Measurements from ENCODE around the gene C1orf21. TPM values are rescaled to one million over a fixed set of nuclear protein-coding genes. Genes with fewer than 3 reads are reported as not detected.
"Not testable (repeated sequence)": the region's sequence is repeated elsewhere in the genome, so short reads cannot be mapped to it uniquely, and the experiment has no call there.

Gene C1orf21, protein sequence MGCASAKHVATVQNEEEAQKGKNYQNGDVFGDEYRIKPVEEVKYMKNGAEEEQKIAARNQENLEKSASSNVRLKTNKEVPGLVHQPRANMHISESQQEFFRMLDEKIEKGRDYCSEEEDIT
- total RNA-seq (100 to 1,000 TPM in 3 of 9 donors, 10 to 100 TPM in 6; 23.2 to 177 (median 88.1) TPM), polyA plus RNA-seq (100 to 1,000 TPM in 1 of 3 donors, 10 to 100 TPM in 2; 50.1 to 168 (median 56.1) TPM)
- long read RNA-seq, donor 1, full-length matches to known transcripts: 9 of 9 reads
- long read RNA-seq, donor 1, partial matches to known transcripts: 0 of 9 reads
- long read RNA-seq, donor 1, other reads (novel, unspliced or antisense): 0 of 9 reads
- long read RNA-seq, donor 2, full-length matches to known transcripts: 8 of 8 reads
- long read RNA-seq, donor 2, partial matches to known transcripts: 0 of 8 reads
- long read RNA-seq, donor 2, other reads (novel, unspliced or antisense): 0 of 8 reads
- long read RNA-seq, donor 3, full-length matches to known transcripts: 17 of 27 reads
- long read RNA-seq, donor 3, partial matches to known transcripts: 10 of 27 reads
- long read RNA-seq, donor 3, other reads (novel, unspliced or antisense): 0 of 27 reads
- long read RNA-seq, donor 4, full-length matches to known transcripts: 26 of 42 reads
- long read RNA-seq, donor 4, partial matches to known transcripts: 7 of 42 reads
- long read RNA-seq, donor 4, other reads (novel, unspliced or antisense): 9 of 42 reads
- long read RNA-seq, donor 5, full-length matches to known transcripts: 187 of 206 reads
- long read RNA-seq, donor 5, partial matches to known transcripts: 2 of 206 reads
- long read RNA-seq, donor 5, other reads (novel, unspliced or antisense): 17 of 206 reads
- long read RNA-seq, donor 6, full-length matches to known transcripts: 25 of 43 reads
- long read RNA-seq, donor 6, partial matches to known transcripts: 13 of 43 reads
- long read RNA-seq, donor 6, other reads (novel, unspliced or antisense): 5 of 43 reads
- long read RNA-seq, donor 7, full-length matches to known transcripts: 10 of 10 reads
- long read RNA-seq, donor 7, partial matches to known transcripts: 0 of 10 reads
- long read RNA-seq, donor 7, other reads (novel, unspliced or antisense): 0 of 10 reads
- long read RNA-seq, donor 8, full-length matches to known transcripts: 12 of 12 reads
- long read RNA-seq, donor 8, partial matches to known transcripts: 0 of 12 reads
- long read RNA-seq, donor 8, other reads (novel, unspliced or antisense): 0 of 12 reads
- long read RNA-seq, donor 9, full-length matches to known transcripts: 7 of 7 reads
- long read RNA-seq, donor 9, partial matches to known transcripts: 0 of 7 reads
- long read RNA-seq, donor 9, other reads (novel, unspliced or antisense): 0 of 7 reads
- long read RNA-seq, donor 10, full-length matches to known transcripts: 3 of 3 reads
- long read RNA-seq, donor 10, partial matches to known transcripts: 0 of 3 reads
- long read RNA-seq, donor 10, other reads (novel, unspliced or antisense): 0 of 3 reads

DNA sequence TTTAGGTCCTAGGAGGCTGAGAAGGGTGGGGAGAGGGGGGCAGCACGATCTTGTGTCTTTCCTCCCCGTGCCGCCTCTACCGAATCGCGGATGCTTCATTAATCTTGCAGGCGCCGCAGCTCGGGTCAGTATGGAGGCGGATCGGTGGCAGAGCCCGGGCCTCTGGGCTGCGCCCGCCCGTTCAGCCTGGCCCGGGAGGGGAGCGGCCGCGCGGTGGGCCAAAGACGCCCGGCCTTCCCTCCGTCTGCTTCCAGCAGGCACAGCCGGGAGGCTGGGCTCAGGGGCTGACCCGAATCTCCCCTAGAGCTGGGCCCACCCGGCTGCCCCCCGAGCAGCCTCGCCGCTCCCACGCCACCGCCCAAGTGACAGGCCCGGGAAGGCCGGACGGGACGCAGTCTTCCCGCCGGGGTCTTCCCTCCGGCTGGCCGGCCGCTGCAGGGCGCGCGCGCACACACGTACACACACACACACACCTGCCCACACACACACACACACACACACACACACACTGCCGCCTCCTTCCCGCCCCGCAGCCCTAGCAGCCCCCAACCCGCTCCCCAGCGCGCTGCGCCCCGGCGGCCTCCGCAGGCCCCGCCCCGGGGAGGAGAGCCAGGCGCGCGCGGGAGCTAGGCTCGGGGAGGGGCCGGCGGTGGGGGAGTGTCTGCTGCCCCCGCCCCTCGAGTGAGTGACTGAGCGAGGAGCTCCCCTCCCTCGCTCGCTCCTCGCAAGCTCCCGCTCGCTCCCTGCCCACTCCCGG is at the start of gene C1orf21:
Gene C1orf21, plus strand, starts transcription at position 718 of the 757 bp plus-strand sequence. CDS start 90,481 bp downstream, outside the sequence.
- peak; percentile 88 to 93 (median 91) for DNase-seq
- H3K4me3 ChIP-seq: peak within 1 kb of the TSS; percentile 70 to 96 (median 76)
- H3K27me3 ChIP-seq: no peaks in the 10 kb centered on the region
- peaks cover 27 to 28% of the 10 kb centered on the region in 2 donors for H3K4me1 ChIP-seq (replicated peaks in 1 of 2)
- TF ChIP-seq POLR2A (IDR thresholded peaks at IDR 0.05): peak in 1 of 2 donors; percentile 48
- TF ChIP-seq, protein P1, sequence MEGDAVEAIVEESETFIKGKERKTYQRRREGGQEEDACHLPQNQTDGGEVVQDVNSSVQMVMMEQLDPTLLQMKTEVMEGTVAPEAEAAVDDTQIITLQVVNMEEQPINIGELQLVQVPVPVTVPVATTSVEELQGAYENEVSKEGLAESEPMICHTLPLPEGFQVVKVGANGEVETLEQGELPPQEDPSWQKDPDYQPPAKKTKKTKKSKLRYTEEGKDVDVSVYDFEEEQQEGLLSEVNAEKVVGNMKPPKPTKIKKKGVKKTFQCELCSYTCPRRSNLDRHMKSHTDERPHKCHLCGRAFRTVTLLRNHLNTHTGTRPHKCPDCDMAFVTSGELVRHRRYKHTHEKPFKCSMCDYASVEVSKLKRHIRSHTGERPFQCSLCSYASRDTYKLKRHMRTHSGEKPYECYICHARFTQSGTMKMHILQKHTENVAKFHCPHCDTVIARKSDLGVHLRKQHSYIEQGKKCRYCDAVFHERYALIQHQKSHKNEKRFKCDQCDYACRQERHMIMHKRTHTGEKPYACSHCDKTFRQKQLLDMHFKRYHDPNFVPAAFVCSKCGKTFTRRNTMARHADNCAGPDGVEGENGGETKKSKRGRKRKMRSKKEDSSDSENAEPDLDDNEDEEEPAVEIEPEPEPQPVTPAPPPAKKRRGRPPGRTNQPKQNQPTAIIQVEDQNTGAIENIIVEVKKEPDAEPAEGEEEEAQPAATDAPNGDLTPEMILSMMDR (IDR thresholded peaks at IDR 0.05): no peak
- 0 to 1% (median 0%) methylated on average over 18 to 71 of the region's 73 CpGs; no CpG with 5 or more reads in 1 of the 4 donors for WGBS, 4 donors
- H3K36me3 ChIP-seq (replicated peaks in 1 of 2): no peaks in the 10 kb centered on the region
- intact Hi-C loops (cut with DNase I): loop anchor here (10.0 kb wide), 1 partner anchor 278 kb away; no protein-coding TSS in a partner anchor
- H3K27ac ChIP-seq: peak within 1 kb of the TSS; percentile 50 to 90 (median 88)
- no peaks in the 10 kb centered on the region for H3K9me3 ChIP-seq (replicated peaks in 1 of 3)

DNA sequence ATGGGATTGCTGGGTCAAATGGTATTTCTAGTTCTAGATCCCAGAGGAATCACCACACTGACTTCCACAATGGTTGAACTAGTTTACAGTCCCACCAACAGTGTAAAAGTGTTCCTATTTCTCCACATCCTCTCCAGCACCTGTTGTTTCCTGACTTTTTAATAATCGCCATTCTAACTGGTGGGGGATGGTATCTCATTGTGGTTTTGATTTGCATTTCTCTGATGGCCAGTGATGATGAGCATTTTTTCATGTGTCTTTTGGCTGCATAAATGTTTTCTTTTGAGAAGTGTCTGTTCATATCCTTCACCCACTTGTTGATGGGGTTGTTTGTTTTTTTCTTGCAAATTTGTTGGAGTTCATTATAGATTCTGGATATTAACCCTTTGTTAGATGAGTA is 49.0 kb upstream of the C1orf21 start:
- H3K4me1 ChIP-seq (replicated peaks in 1 of 2); H3K9me3 ChIP-seq (replicated peaks in 1 of 3); intact Hi-C loops (cut with DNase I); H3K36me3 ChIP-seq (replicated peaks in 1 of 2); H3K27ac ChIP-seq; H3K27me3 ChIP-seq; DNase-seq; H3K4me3 ChIP-seq: not testable (repeated sequence)
- WGBS, 4 donors: 73 to 86% (median 80%) methylated on average over 1 of the region's 1 CpG

DNA sequence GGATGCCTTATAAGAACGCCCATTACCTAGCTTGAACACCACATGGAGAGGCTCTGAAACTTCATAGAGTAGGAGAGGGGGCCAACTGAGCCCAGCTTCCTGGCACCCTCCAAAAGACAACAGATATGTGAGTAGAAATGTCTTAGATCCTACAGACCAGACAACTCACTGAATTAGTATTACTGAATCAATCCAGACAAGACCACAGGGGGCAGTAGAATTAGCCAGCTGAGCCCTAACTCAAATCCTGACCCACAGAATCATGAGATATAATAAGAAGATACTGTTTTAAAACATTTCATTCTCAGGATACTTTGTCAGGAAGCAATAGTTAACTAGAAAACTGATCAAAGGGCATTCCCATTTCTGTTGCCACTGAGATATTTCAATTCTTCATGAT is 45.8 kb upstream of the C1orf21 start:
- Histone ChIP-seq H3K4me1 (replicated peaks in 1 of 2) (no peaks in the 10 kb centered on the region), H3K9me3 (replicated peaks in 1 of 3) (no peaks in the 10 kb centered on the region), H3K27ac (no peak overlapping the region), H3K36me3 (replicated peaks in 1 of 2) (no peaks in the 10 kb centered on the region), H3K4me3 (no peak overlapping the region), H3K27me3 (no peaks in the 10 kb centered on the region)
- TF ChIP-seq POLR2A (IDR thresholded peaks at IDR 0.05): no peak
- TF ChIP-seq, protein P1 (IDR thresholded peaks at IDR 0.05): peak in 4 of 6 experiments; percentile 11 to 27 (median 19)
- intact Hi-C loops (cut with DNase I): no loop called here
- 83 to 100% (median 92%) methylated on average over 1 of the region's 1 CpG for WGBS, 4 donors
- DNase-seq: no peak

DNA sequence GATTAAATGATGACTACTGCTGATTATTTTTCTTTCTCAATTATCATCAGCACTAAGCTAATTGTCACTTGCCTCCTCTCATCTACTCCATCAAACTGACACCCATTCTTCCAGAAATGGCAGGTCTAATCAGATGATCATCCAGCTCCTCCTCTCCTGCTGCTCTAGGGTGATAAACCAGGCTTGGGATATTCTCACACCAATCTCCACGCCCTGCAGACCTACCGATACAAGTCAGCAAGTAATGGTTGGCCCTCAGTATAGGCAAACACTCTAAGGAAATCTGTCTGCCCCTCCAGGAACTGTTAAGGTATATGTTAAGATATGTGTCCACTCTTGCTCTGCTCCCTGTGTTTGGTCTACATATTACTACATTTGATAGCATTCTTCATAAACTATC is 36.3 kb upstream of the C1orf21 start:
- no peak for DNase-seq
- Histone ChIP-seq H3K36me3 (replicated peaks in 1 of 2) (no peaks in the 10 kb centered on the region), H3K4me3 (no peak overlapping the region), H3K9me3 (replicated peaks in 1 of 3) (no peaks in the 10 kb centered on the region), H3K27me3 (no peaks in the 10 kb centered on the region), H3K27ac (no peak overlapping the region), H3K4me1 (replicated peaks in 1 of 2) (no peaks in the 10 kb centered on the region)
- intact Hi-C loops (cut with DNase I): no loop called here
- WGBS, 4 donors: 81 to 93% (median 87%) methylated on average over 2 of the region's 2 CpGs
- no peak for TF ChIP-seq POLR2A (IDR thresholded peaks at IDR 0.05)
- TF ChIP-seq, protein P1 (IDR thresholded peaks at IDR 0.05): no peak
